GM19372 (cell line): ENCODE results near the gene UNC13B.
"Not testable (repeated sequence)": the region's sequence is repeated elsewhere in the genome, so short reads cannot be mapped to it uniquely, and the experiment has no call there.

Experiments used
- ATAC-seq: cut with Tn5 transposase; IDR thresholded peaks from one replicate; pipeline ENCODE4 v1.9.1; 2021; ENCODE audit warnings: mild to moderate bottlenecking, low read depth, moderate library complexity; ENCODE audit not compliant: unreplicated experiment

UNC13B gene

DNA sequence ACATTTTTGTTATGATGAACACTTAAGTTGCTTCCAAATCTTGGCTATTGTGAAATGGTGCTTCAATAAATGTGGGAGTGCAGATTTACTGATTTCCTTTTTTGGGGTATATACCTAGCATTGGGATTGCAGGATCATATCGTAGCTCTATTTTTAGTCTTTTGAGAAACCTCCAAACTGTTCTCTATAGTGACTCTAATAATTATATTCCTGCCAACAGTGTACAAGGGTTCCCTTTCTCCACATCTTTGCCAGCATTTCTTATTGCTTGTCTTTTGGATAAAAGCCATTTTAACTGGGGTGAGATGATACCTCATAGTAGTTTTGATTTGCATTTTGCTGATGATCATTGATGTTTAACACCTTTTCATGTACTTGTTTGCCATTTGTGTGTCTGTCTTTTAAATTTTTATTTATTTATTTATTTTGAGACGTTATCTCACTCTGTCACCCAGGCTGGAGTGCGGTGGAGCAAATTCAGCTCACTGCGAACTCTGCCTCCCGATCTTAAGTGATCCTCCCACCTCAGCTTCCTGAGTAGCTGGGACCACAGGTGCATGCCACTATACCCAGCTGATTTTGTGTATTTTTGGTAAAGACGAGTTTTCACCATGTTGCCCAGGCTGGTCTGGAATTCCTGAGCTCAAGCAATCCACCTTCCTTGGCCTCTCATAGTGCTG is 59.0 kb downstream of the UNC13B start:
- no peak for ATAC-seq

DNA sequence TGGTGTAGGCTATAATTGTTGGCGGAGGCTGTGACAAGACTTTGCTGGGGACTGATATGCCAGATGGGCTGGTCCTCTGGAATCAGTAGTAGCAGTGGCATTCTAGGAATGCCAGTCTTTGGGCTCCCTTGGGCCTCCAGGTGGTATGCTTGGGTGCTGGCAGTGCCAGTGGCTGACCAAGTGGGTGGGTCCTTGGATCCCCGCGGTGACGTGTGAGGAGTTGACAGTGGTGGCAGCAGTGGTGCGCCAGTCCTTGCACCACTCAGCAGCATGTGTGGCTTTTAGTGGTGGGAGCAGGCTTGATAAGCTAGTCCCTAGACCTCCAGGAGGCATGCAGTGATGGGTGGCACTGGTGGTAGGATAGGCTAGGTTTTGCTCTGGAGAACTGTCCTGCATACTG is 63.9 kb downstream of the UNC13B start:
- ATAC-seq = no peak

DNA sequence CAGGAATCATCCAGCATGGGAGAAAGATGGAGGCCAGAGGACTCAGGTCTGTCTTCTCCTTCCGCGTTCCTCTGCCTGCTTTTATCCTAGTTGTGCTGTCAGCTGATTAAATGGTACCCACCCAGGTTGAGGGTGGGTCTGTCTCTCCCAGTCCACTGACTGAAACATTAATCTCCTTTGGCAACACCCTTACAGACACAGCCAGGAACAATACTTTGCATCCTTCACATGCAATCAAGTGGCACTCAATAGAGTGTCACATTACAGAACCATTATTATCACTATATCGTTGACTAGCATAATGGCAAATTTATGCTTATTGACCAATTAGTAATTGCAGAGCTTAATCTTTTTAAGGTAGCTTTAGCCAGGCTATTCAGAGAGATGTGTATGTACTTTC is 64.8 kb downstream of the UNC13B start:
- ATAC-seq = no peak

DNA sequence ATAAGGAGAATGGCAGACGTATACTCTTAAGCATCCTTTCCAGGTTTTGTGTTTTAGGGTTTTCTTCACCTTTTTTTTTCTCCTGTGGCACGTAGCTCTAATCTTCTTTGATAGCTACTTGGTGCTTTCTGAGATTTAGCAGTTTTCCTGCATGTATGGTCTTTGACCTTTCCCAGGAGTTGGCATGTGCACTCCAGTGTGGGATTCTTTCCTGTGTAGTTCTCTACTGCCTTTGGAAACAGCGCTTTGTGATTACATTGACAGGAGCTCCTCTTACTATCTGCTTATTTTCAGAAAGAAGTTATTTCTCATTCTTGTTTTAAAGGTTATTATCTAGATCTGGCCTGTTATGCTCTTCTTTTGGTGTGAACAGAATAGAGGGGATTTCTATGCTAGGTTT is 65.5 kb downstream of the UNC13B start:
- no peak for ATAC-seq

DNA sequence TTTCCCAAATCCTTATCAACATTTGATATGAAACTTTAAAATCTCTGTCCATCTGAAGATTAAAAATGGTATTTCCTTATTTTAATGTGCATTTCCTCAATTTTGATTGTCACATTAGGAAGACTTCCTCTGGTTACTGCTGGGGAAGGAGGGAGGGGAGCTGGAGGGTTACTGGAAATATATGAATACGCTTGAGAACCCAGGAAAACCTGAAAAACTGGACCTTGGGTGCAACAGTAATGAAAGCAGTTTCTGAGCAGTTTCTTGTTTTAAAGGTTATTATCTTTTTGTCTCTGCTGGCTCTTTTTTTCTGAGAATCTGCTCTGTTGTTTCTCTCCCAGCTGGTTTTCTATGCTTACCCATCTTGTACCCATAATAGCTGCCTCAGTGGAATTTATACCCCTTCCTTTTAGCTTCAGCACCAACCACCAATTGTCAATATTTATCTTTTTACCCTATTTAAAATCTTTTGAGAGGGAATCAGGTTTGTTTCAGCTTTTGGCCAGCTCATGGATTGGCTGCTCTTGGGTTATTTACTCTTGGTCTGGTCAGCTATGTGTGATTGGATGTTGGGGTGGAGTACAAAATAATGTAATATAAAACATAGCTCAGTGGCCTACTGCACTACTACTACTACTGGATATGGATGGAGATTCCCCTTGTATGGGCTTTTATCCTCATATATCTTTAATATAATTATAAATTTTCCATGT is 67.4 kb downstream of the UNC13B start:
- no peak for ATAC-seq

DNA sequence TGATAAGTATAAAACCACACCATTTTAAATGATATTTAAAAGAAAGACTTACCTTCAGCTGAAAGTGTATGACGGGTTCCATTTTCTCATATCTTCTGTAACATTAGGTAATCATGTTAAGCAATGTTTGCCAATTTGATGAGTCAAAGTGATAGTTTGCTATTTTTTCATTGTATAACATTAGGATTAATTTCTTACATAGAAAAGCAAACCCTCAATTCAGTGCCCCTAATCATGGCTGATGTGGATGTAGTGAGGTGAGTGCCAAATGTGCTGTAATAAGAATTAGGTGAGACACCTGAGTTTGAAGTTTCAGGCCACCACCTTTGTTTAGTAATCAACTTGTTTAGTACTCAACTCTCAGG is 68.0 kb downstream of the UNC13B start:
- ATAC-seq = no peak

DNA sequence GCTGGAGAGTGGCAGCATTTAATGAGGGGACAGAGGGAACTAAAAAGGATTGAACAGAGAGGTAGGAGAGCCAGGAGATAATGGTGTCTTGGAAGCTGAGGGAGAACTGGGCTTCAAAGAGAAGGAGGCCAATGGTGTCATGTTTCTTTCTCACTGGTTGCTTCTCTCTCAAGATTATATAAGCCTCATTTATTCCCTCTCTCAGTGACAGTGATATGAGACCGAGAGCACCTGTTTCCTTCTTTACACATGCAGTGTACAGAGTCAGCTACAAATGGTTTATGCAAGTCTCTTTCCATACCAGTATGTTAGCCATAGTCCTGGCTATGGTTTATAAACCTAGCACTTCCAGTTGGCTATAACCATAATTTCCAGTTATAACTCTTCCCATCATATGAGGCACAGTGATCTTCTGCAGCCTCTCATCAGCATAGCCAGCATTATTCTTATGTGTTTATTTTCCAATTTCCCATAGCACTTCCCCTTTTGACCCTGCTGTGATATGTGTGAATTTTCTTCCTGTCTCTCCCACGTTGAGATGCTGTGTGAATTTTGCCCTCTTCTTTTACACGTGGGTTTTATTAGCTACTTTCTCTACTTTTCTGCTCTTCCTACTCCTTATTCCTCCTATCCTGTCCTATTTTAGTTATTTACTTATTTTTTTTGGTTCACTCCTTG is 71.2 kb downstream of the UNC13B start:
- ATAC-seq = no peak

DNA sequence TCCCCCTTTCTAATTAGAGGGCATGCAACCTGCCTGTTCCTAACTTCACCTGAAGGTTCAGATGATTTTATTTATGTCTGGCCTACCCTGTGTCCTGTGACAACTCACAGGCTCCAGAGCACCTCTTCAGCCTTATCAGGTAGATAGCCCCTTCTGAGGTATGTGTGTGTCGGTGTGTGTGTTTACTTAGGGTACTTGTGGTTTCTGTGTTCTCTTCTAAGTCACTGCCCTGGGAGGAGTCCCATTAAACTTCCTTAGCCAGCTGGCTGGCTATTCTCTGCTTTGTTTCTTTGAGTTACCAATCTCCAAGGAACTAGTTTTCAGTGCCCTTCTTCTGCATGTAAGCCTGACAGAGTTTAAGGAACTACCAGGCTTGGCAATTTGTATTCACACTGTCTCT is 74.9 kb downstream of the UNC13B start:
- no peak for ATAC-seq

DNA sequence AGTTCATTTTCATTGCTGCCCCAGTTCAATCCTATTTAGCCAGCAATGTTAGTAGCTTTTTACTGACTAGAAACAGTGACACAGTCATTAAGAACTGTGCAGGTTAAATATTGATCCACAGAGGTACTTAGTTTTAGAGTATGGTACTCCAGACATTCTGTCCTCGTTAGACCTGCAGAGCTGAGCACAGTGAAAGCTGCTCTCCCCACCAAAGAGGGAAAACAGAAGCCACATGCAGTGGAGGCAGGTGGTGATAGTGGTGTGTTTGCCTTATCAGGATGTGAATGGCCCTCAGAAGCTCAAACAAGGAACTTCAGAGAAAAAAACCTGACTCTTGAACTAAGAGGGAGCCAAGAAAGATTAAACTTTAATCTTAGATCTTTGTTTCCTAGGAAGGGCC is 75.5 kb downstream of the UNC13B start:
- no peak for ATAC-seq

DNA sequence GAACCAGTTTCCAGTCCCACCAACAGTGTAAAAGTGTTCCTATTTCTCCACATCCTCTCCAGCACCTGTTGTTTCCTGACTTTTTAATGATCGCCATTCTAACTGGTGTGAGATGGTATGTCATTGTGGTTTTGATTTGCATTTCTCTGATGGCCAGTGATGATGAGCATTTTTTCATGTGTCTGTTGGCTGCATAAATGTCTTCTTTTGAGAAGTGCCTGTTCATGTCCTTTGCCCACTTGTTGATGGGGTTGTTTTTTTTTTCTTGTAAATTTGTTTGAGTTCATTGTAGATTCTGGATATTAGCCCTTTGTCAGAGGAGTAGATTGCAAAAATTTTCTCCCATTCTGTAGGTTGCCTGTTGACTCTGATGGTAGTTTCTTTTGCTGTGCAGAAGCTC is 84.1 kb downstream of the UNC13B start:
- not testable (repeated sequence) for ATAC-seq

DNA sequence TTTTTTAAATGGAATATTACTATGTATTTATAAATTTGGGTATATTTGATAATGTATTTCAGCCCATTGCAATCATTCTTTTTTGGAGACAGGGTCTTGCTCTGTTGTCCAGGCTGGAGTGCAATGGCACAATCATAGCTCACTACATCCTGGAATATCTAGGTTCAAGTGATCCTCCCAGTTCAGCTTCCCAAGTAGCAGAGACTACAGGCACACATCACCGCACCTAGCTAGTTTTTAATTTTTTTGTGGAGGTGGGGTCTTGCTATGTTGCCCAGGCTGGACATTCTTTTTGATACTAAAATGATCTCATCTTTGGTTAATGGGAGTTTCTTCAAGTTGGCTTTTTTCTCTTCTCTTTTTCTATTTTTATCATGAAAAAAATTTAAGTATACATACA is 91.3 kb downstream of the UNC13B start:
- no peak for ATAC-seq

DNA sequence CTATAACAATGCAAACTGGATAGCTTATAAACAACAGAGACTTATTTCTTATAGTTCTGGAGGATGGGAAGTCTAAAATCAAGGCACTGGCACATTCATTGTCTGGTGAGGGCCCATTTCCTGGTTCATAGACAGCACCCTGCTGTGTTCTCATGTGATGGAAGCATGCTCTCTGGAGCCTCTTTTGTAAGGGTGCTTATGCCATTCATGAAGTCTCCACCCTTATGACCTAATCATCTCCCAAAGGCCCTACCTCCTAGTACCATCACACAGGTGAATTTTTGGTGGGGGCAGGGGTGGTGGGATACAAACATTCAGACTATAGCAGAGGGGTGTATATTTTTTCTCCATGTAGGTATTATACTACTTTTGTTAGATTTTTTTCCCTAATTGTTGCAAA is 92.4 kb downstream of the UNC13B start:
- ATAC-seq = no peak

DNA sequence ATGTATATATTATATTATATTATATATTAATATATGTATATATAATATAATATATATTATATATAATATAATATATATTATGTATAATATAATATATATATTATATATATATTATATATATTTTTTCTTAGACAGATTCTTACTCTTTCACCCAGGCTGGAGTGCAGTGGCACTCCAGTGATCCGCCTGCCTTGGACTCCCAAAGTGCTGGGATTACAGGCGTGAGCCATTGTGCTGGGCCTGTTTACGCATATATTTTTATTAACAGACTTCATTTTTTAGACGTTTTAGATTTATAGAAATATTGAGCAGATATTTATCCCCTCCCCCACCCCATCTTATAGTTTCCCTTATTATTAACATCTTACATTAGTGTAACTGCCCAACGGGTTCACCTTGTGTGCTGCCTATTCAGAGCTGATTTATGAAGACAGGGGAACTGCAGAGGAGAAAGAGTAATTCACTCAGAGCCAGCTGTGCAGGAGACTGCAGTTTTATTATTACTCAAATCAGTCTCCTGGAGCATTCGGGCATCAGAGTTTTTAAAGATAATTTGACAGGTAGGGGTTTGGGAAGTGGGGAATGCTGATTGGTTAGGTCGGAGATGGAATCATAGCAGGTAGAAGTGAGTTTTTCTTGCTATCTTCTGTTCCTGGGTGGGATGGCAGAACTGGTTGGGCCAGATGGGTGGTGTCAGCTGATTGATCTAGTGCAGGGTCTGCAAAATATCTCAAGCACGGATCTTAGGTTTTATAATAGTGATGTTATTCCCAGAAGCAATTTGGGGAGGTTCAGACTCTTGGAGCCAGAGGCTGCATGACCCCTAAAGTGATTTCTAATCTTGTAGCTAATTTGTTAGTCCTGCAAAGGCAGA is 93.4 kb downstream of the UNC13B start:
- ATAC-seq = no peak

DNA sequence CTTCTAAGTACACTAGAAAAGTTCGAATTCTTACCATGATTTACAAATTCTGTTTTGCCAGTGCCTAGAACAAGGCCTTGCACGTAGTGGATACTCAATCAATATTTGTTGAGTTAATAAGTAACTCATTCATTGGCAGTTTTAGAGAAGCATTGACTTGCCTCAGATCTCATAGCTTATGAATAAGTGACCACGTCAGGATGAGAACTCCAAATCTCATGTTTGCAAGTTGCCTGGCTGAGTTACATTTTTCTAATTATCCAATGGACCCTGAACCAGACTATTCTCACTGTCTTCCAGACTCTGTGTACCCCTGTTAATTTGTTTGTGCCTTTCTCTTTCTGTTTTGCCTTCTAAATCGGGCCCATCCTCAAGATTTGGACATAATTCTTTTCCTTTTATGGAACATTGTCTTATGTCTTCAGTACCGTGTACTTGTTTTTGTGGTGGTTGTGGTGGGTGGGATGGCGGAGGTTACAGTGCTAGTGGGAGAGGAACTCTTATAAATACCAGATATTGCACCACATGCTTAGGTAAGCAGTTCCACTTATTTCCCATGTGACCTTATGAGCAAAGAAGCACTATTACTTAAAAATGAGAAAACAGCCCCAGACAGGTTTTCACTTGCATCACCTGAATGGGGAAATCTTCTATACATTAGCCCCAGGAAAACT is 96.3 kb downstream of the UNC13B start:
- no peak for ATAC-seq

DNA sequence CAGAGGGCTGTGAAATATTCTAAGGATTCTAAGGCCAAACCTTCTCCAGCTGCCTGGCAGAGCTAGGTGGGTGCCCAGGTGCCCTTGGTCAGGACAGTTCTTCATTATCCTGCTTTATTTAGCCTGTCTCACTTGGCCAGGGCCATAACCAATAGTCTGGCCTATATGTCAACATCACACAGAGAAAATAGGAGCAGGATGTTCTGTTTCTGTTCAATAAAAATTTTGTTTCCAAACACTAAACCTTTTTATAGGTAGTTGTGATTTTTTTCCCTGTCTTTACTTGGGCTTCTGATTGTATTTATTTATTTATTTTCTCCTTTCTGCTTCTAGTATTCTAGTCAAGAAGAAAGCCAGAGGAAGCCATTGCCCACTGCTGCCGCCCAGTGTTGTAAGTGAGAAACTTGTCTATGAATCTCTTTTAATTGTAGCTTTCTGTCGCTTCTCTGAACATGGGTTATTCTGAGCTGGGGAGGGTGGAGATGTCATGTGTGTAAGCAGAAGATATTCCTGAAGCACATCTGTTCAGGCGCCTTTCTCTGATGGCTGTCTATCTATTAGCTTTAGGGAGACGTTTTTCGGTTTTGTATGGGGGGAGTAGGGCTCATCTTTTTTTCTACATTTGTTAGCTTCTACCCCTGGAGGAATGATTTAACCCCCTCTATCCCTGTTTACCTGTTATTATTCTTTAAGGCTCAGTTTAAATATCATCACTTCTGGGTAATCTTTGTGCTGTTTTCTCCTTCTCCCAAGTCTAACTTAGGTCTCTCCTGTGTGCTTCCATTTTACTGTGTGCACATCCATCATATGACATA is 97.1 kb downstream of the UNC13B start:
- no peak for ATAC-seq

DNA sequence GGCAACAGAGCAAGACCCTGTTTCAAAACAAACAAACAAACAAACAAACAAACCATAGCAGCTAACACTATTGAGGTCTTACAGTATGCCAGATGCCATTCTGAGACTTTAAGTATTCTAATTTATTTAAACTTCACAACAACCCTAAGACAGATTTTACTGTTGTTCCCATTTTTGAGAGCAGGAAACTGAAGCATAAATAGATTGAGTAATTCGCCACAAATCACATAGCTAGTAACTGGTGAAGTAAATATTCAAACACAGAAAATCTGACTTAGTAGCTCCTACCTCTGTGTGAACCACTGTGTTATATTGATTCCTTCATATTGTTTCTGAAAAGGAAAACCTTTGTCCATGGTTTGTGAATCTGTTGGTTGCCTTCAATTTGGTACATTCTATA is 98.4 kb downstream of the UNC13B start:
- ATAC-seq = no peak

DNA sequence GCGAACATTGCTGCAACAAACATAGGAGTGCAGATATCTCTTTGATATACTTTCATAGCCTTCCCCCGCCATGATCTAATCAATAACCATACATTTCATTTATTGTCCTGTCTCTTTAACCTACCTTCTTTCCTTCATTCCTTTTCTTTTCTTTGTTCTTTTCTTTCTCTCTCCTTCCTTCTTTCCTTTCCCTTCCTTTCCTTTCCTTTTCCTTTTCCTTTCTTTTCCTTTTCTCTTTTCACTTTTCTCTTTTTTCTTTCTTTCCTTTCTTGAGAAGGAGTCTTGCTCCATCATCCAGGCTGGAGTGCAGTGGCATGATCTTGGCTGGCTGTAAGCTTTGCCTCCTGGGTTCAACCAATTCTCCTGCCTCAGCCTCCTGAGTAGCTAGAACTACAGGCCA is 100.3 kb downstream of the UNC13B start:
- no peak for ATAC-seq

DNA sequence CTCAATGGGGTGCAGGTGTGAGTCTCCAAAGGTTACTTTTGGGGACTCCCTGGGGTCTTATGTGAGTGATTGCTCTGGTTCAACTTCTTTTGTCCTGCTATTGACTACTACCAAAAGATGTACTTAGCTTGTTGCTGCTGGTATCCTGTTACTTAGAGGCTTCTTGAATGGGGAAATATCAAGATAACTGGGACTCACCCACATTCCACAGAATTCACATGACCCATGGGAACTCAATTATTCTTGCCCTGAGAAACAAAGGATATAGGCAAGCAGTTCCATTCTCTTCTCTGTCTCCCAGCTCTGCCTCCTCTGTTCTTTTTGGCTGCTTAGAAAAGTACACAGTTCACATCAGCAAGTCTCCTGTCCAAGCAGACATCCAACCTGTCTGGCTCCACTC is 105.9 kb downstream of the UNC13B start:
- no peak for ATAC-seq

DNA sequence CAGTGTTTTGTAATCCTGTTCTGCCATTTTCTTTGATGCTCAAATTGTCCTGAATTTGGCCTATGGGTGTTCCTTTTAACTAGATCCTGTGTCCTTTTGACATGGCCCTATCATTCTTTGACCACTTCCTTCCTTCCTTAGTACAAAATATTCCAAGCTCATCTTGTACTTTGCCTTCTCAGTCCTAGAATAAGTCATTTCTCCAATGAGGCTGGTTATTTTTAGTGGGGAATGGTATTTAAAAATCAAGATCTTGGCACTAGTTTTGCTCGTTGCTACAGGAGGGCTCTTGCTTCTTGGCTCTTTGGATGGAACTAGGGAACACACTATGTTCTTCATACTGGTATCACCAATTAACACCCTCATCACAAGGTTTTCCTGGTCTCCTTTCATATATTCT is 108.1 kb downstream of the UNC13B start:
- ATAC-seq = no peak

DNA sequence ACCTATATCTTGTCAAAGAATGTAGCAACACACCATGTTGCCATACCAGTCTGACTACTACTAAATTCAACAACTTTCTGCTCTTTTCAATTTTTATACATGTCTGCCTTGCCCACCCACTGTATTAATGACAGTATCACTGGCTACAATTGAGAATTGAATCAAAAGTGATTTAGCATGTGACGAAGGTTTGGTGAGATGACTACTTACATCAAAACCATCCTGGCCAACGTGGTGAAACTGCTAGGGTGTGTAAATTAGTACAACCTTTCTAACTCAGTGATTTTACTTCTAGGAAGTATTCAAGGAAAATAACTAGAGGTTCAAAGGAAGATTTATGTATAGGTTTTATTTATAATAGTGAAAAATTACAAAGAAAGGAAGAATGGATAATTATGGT is 109.8 kb downstream of the UNC13B start:
- ATAC-seq = no peak
